Midbrain (tissue), 1 donor: Measurements from ENCODE around the gene PTPN12.

Experiments
- DNase-seq: peaks from one replicate; lab custom pipeline; 2025; lab: John Stamatoyannopoulos, UW

Gene PTPN12

GRCh38 chr7:77662869-77663268 is 125.8 kb downstream of the PTPN12 start:
- DNase-seq, result no peak

GRCh38 chr7:77664715-77665114 is 127.6 kb downstream of the PTPN12 start:
- no peak for DNase-seq

- DNase-seq, result no peak
These were observed 128.1 kb downstream of the PTPN12 start for GRCh38 chr7:77665161-77665560.

GRCh38 chr7:77667459-77668086 is 130.5 kb downstream of the PTPN12 start:
- DNase-seq, result no peak

- DNase-seq, result no peak
These were observed 137.8 kb downstream of the PTPN12 start for GRCh38 chr7:77674878-77675277.

- DNase-seq, result no peak
These were observed 142.5 kb downstream of the PTPN12 start for GRCh38 chr7:77679608-77680007.

- DNase-seq, result no peak
These were observed 143.2 kb downstream of the PTPN12 start for GRCh38 chr7:77680266-77680665.

- DNase-seq, result no peak
These were observed 146.9 kb downstream of the PTPN12 start for GRCh38 chr7:77684030-77684429.

- no peak for DNase-seq
These were observed 148.1 kb downstream of the PTPN12 start for GRCh38 chr7:77685233-77685632.

GRCh38 chr7:77687100-77687746 is 150.1 kb downstream of the PTPN12 start:
- no peak for DNase-seq

- DNase-seq, result no peak
These were observed 150.7 kb downstream of the PTPN12 start for GRCh38 chr7:77687747-77688144.
